Stimulated activated CD8-positive, alpha-beta memory T cell treated with anti-CD3 and anti-CD28 coated beads, Interleukin-7, amount 100 ng/mL, for 1 hour (primary cell): ENCODE measurements around the gene DGKQ.
"Not testable (repeated sequence)": the region's sequence is repeated elsewhere in the genome, so short reads cannot be mapped to it uniquely, and the experiment has no call there.

Source experiments
- DNase-seq, 2 donors: peaks; one replicate each; pipeline ENCODE4 v3.0.0-alpha.2; 2020; ENCODE audit warnings: low read depth in 2 of 2

Gene DGKQ

DNA sequence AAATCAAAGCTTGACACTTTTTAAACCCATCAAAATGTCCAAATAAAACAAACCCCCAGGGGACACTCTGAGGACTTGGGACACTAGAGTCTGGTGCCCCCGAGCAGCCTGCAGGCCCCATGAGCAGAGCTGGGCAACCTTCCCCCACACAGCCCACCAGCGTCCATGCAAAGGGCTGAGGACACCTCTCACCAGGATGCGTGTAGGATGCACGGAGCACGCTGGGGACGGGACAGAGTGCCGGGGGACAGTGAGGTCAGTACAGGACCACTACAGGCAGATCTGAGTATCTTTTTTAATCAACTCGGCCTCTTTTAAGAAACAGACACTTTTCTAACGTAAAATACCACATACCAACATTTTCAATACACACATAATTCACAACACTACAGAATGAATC, 48.2 kb downstream of the DGKQ start:
- no peak for DNase-seq

DNA sequence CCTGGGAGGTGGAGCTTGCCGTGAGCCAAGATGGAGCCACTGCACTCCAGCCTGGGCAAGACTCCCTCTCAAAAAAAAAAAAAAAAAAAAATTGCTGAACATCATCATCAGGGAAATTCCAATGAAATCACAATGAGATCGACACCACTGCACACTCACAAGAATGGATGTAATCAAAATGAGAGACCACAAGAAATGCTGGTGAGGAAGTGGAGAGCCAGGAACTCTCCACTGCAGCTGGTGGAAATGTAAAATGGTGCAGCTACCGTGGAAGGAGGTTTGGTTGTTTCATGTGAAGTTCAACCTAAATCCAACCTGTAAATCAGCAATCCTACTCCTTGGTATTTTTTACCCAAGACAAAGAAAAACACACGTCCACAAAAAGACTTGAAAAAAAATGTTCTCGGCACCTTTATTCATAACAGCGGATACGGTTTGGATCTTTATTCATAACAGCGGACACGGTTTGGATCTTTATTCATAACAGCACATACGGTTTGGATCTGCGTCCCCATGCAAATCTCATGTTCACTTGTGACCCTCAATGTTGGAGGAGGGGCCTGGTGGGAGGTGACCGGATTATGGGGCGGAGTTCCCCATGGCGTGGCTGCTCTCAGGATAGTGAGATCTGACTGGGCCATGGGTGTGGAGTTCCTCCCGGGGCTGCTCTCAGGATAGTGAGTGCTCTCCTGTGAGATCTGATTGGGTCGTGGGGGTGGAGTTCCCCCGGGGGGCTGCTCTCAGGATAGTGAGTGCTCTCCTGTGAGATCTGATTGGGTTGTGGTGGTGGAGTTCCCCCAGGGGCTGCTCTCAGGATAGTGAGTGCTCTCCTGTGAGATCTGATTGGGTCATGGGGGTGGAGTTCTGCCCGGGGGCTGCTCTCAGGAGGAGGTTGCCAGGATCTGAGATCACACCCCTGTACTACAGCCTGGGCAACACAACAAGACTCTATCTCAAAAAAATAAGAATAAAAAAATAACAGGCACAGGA, 49.0 kb downstream of the DGKQ start:
- no peak for DNase-seq

DNA sequence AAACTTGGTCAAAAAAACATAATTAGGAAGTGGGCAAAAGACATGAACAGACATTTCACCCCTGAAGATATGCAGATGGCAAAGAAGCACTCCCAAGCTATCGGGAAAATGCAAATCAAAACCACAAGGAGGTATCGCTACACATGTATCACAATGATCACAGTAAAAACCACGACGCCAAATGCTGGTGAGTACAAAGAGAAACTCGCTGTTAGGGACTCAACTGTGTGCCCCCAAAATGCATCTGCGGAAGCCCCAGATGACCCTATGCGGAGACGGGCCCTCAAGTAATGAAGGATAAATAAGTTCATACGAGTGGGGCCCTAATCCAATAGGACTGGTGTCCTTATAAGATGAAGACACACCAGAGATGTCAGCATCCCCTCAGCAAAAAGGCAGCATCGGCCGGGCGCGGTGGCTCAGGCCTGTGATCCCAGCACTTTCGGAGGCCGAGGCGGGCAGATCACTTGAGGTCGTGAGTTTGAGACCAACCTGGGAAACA, 51.5 kb downstream of the DGKQ start:
- no peak for DNase-seq

DNA sequence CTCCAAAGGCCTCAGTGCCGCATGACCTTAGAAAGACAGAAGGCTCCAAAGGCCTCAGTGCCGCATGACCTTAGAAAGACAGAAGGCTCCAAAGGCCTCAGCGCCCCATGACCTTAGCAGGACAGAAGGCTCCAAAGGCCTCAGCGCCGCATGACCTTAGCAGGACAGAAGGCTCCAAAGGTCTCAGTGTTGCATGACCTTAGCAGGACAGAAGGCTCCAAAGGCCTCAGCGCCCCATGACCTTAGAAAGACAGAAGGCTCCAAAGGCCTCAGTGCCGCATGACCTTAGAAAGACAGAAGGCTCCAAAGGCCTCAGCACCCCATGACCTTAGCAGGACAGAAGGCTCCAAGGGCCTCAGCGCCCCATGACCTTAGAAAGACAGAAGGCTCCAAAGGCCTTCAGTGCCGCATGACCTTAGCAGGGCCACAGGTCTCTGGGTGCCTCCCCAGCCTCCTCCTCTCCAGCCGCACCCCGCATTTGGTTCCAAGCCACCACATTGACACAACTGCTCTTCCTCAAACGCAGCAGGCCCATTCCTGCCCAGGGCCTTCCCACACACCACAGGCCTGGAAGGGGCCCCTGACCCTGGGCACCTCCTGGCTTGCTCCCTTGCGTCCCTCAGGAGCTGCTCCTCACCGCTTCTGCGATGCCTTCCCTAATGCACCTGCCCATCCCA, 54.2 kb downstream of the DGKQ start:
- not testable (repeated sequence) for DNase-seq

DNA sequence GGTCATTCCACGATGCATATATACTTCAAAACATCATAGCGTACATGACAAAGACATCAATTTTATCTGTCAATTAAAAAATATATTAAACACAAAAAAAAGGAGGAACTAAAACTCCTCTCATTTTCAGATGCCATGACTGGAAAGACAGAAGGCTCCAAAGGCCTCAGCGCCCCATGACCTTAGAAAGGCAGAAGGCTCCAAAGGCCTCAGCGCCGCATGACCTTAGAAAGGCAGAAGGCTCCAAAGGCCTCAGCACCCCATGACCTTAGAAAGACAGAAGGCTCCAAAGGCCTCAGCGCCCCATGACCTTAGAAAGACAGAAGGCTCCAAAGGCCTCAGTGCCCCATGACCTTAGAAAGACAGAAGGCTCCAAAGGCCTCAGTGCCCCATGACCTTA, 54.8 kb downstream of the DGKQ start:
- not testable (repeated sequence) for DNase-seq

DNA sequence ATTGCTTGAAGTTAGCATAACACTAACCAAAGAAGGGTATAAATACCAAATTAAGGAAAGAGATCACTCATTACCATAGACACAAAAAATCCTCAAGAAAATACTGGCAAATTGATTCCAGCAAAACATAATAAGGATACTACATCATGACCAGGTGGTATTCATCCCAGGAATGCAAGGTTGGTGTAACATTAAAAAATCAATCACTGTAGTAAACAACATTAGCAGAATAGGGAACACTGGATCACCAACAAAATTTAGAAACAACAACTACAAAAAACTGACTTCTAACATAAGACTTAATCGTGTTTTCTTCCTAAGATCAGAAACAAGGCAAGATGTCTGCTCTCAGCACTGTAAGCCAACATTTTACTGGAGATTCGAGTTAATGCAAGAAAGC, 55.4 kb downstream of the DGKQ start:
- DNase-seq: no peak

DNA sequence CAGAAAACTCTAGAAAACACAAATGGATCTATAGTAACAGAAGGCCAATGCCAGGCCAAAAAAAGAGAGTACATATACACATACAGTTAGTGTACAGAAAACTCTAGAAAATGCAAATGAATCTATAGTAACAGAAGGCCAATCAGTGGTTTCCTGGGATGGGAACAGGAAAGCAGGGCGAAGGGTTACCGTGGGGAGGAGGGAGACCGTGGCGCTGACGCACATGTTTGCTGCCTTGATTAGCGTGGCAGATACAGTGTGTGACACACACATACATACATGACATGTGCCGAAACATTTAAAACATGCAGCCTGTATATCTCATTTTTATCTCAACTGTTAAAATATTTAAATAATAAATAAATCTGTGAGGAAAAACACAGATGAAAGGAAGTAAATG, 55.9 kb downstream of the DGKQ start:
- no peak for DNase-seq

DNA sequence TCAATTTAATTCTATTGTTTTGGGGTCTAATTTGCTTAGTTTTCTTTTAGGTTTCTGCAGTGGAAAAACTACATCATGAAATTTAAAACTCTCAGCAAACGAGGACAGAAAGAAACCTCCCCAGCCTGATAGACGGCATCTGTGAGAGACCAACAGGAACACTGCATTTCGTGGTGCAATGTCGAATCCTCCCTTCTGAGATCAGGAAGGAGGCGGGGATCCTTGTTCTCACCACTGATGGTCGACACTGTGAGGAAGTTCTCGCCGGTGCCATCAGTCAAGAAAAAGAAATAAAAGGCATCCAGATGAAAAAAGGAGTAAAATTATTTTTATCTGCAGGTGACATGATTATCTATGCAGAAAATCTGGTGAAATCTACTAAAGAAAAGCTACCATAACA, 57.8 kb downstream of the DGKQ start:
- no peak for DNase-seq

DNA sequence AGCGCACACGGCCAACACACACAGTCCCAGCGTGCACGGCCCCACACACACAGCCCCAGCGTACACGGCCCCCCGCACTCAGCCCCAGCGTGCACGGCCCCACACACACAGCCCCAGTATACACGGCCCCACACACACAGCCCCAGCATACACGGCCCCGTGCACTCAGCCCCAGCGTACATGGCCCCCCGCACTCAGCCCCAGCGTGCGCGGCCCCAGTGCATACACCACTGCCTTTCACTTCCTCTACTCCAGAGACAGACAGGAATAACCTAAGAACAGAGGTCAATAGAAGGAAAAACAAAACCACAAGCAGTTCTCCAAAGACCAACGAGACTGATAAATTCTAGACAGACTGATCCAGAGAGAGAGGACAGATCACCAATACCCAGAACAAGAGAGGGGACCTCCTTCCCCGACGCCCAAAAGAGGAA, 58.3 kb downstream of the DGKQ start:
- no peak for DNase-seq

DNA sequence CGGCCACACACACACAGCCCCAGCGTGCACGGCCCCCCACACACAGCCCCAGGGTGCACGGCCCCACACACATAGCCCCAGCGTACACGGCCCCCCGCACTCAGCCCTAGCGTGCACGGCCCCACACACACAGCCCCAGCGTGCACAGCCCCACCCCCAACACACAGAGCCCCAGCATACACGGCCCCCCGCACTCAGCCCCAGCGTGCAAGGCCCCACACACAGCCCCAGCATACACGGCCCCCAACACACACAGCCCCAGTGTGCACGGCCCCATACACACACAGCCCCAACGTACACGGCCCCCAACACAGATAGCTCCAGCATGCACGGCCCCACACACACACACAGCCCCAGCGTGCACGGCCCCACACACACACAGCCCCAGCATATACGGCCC, 58.8 kb downstream of the DGKQ start:
- no peak for DNase-seq

DNA sequence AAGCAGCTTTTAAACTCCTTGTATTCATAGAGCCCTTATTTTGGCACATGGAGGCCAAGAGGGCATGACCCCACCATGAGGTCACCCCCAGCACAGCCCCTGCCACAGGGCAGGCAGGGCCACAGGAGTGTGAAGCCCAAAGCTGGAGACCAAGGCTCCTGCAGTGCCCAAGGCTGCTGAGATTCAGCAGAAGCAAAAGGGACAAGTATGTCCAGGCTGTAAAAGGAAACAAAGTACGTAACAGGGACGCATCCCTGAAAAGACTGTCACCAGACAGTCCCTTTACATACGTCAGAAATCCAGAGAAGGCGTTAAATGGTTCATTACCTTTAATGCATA, 60.1 kb downstream of the DGKQ start:
- no peak for DNase-seq

DNA sequence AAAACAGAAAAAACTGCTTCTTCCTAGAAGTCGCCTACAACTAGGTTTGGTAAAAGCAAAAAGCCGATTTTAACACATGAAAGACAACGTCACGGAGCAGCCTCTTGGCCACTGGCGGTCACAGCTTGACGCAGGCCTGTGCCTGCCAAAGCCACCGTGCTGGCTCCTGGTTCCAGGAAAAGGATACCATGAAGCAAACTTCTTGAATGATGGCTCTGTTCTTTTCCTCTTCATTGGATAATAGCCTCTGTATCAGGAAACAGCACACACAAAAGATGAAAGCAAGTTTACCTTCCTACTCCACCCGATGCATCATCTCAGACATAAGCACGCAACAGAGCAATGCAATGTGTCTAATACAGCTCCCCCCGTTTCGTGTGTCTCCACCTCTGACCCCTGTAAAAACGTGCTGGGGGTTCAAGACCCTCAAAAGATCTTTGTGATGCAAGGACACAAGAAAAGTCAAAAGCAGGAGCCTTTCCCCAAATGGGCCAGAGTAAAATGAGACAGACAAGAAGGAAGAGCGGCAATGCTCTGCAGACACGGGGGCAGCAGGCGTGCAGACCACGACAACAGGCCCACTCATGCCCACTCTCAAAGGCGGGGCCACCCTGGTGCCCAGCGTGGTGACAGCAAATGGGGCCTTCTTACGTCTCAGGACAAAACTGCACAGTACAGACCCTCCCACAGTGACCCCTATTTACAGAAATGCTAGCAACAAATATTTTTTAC, 60.7 kb downstream of the DGKQ start:
- DNase-seq: no peak

DNA sequence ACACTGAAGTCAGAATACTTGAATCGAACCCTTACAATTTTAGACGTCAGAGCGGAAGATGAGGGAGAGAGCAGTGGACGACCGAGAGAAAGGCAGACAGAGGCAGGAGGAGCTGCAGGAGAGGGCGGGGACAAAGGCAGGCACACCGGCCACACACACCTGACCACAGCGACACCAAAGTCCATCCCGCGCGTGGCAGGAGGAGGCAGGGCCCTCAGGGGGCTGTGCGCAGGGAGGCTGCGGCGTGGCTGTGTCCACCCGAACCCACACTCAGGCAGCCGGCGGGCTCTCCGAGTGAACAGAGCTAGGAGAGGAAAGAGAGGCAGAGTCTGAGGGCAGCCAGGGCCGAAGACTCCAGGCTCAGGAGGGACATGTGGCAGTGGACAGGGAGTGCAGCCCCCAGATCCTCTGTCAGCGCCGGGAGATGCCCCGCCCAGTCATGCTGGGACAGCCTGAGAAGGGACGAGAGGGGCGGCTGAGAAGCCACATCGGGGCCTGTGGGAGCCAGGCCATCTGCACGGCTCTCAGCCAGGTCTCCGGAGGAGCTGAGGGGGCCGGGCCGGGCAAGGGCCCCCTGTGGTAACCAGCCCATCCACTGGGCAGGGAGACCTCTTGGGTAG, 61.4 kb downstream of the DGKQ start:
- no peak for DNase-seq

DNA sequence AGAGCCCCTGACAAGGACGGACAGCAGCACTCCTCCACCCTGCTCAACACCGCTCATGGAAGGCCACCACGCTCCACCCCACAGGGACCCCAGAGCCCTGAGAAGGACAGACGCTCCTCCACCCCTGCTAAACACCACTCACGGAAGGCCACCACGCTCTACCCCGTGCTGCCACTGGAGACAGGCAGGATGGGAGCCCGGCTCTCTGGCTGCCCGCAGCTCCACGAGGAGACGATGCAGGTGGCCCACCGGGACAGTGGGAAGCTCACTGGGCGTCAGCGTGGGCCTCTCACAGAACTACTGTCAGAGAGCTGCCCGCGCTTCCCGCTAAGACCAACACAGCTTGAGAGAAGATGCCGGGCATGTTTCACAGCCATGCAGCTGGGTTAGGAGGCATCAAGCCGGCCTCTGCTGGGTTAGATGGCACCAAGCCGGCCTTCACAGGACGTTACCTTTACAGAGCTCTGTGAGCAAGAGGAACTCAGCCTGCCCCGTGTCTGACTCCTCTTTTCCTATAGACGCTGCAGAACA, 62.1 kb downstream of the DGKQ start:
- DNase-seq: no peak

DNA sequence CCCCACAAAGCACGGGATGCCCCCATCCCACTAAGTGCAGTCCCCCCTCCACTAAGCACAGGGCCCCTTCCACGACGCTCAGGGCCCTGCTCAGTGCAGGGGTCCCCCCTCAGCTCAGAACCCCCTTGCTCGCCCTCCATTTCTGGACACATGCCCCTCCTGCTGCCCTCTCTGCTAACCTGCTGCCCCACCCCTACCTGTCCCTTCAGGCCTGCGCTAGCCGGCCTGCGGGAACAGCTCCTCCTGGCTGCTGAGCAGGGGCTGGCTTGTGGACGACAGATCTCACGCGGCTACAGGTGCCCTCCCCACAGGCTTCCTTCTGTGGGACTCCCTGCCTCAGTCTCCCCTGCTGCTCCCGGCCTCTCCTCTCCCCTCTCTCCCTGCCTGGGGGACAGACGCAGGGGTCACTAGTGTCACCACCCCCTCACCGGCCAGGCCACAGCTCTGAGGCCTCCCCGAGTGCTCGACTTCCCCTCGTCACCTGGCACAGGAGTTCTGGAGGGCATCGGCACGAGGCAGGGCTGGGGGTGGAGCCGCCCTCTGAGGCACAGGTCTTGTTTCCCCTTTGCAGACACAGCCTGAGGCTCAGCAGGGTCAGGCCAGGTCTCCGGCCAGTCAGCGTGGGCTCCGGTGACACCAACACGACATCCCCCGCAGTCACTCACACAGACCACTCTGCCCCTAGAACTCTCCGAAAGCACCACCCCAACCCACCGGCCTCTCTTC, 62.8 kb downstream of the DGKQ start:
- no peak for DNase-seq

DNA sequence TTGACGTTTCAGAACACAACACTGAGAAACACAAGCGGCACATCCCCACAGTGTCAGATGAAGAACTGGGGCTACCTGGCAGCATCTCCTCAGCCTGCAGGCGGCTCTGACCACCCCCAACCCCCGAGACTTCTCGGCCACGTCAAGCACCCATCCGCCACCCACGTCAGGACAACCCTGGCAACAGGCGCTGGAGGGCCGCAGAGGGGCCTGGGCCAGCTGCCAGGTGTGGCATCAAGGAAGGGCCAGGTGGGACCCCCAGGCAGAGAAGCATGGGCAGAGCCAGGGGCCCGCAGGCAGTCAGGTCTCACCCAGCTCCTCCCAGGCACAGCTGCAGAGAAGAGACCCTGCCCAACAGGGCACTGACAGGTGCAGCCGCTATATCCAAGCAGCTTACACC, 63.5 kb downstream of the DGKQ start:
- DNase-seq: no peak

DNA sequence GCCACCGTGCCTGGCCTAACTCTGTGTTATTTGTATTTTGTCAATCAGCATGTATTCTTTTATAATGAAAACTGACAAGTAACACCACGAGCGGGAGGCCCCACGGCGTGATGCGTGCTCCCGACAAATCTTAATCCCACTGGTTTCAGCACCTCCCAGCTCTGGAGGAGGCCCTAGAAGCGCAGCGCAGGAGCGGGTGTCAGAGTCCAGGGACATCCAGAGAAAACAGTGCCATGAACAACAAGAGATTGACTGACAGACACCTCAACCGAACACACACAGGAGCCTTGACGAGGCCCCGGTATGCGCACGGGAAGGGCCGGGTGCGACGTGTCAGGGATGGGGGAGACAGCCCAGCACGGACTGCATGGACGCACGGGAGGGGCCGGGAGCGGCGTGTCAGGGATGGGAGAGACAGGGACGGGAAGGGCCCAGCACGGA, 64.2 kb downstream of the DGKQ start:
- no peak for DNase-seq
